Panc1 (cell line): ENCODE results near the gene BPIFA2. TPM values are rescaled to one million over a fixed set of nuclear protein-coding genes. Genes with fewer than 3 reads are reported as not detected.

Experiments
- ATAC-seq: fragments of 200-7000 bp; cut with Tn5 transposase; 2 replicates; pipeline ENCODE4 v1.9.1; 2020; ENCODE audit warnings: mild to moderate bottlenecking, moderate library complexity
- BruUV-seq: library from RNA; stranded (reverse); fragments of 400-500 nt; replicated peaks from 2 replicates; lab custom pipeline; 2021; lab: Mats Ljungman, UMichigan
- CTCF ChIA-PET: fragments of 300-600 bp; sonication (Branson Sonifier 250); formaldehyde crosslinking; loops from one replicate; lab custom pipeline; 2022; ENCODE audit warnings: antibody characterized with exemption; lab: Charles Lee
- POLR2A ChIA-PET: fragments of 300-600 bp; sonication (Branson Sonifier 250); formaldehyde crosslinking; loops from one replicate; lab custom pipeline; 2022; ENCODE audit warnings: antibody characterized with exemption; lab: Charles Lee
- DNase-seq: peaks from one replicate; pipeline ENCODE4 v3.0.0-alpha.2; 2010; ENCODE audit warnings: low read depth, low spot score
- H3K27ac ChIP-seq: 2 replicates; pipeline ENCODE4 v1.5.1; 2011; ENCODE audit warnings: mild to moderate bottlenecking, low read length, inconsistent platforms
- H3K27me3 ChIP-seq: fragments of 200-500 bp; sonication (Bioruptor generic); 2 replicates; pipeline ENCODE4 v1.6.0; 2014; ENCODE audit warnings: low read length, inconsistent platforms; ENCODE audit not compliant: control insufficient read depth, insufficient read depth
- H3K36me3 ChIP-seq: fragments of 200-500 bp; sonication (Bioruptor generic); 2 replicates; pipeline ENCODE4 v1.5.1; 2014; ENCODE audit warnings: inconsistent platforms, mild to moderate bottlenecking, low read length, moderate library complexity; ENCODE audit not compliant: control insufficient read depth, insufficient read depth
- H3K4me1 ChIP-seq: 2 replicates; pipeline ENCODE4 v1.5.1; 2011; ENCODE audit warnings: inconsistent platforms, mild to moderate bottlenecking, low read length, moderate library complexity; ENCODE audit not compliant: control insufficient read depth, insufficient read depth
- H3K4me3 ChIP-seq, 2 experiments: 2 replicates each; pipeline ENCODE4 v1.5.1; 2011 to 2012; ENCODE audit warnings: low read depth in 2 of 2, low read length in 2 of 2, mild to moderate bottlenecking in 2 of 2, inconsistent platforms in 1 of 2, moderate library complexity in 1 of 2
- H3K9me3 ChIP-seq: fragments of 200-500 bp; sonication (Bioruptor generic); 2 replicates; pipeline ENCODE4 v1.5.1; 2014; ENCODE audit warnings: low read depth, mild to moderate bottlenecking, inconsistent platforms, low read length, moderate library complexity; ENCODE audit not compliant: control insufficient read depth, insufficient read depth
- POLR2AphosphoS5 ChIP-seq: IDR thresholded peaks from 2 replicates; pipeline ENCODE4 v1.6.1; 2012; ENCODE audit warnings: mild to moderate bottlenecking, low read depth, low read length, moderate library complexity
- SIN3A ChIP-seq: IDR thresholded peaks from 2 replicates; pipeline ENCODE4 v1.6.1; 2012; ENCODE audit warnings: low read depth, mild to moderate bottlenecking, low read length, moderate library complexity, borderline replicate concordance; ENCODE audit not compliant: insufficient read depth
- TCF7L2 ChIP-seq: IDR thresholded peaks from 2 replicates; pipeline ENCODE4 v1.6.1; 2011; ENCODE audit warnings: mild to moderate bottlenecking, low read depth, low read length, inconsistent platforms
- in situ Hi-C: cut with HindIII; loops from 2 replicates; pipeline ENCODE4 v1.10.0; 2016; ENCODE audit warnings: low sequenced_read_pairs, low pct_unique_long_range_greater_than_20kb
- intact Hi-C: fragments of 100-400 bp; cut with micrococcal nuclease; formaldehyde crosslinking; loops from one replicate; pipeline ENCODE4 v1.10.0; 2022; ENCODE audit not compliant: unreplicated experiment
- total RNA-seq: library from RNA; stranded (reverse); gene quantifications from one replicate; pipeline ENCODE4 v1.2.1, GENCODE V29; 2021; ENCODE audit not compliant: unreplicated experiment
- TF ChIP-seq, protein P1 (sequence below), 2 experiments: IDR thresholded peaks; 2 replicates each; pipeline ENCODE4 v1.6.1; 2011 to 2012; ENCODE audit warnings: low read depth in 2 of 2, control low read depth in 1 of 2, low read length in 1 of 2, mild to moderate bottlenecking in 1 of 2, moderate library complexity in 1 of 2; ENCODE audit not compliant: insufficient read depth in 1 of 2
- TF ChIP-seq, protein P2 (sequence below): fragments of 450-650 bp; IDR thresholded peaks from 2 replicates; pipeline ENCODE4 v1.5.1; 2017; ENCODE audit warnings: mild to moderate bottlenecking

BPIFA2 gene
- total RNA-seq, 1 experiment from 2014 or later, result not detected

DNA sequence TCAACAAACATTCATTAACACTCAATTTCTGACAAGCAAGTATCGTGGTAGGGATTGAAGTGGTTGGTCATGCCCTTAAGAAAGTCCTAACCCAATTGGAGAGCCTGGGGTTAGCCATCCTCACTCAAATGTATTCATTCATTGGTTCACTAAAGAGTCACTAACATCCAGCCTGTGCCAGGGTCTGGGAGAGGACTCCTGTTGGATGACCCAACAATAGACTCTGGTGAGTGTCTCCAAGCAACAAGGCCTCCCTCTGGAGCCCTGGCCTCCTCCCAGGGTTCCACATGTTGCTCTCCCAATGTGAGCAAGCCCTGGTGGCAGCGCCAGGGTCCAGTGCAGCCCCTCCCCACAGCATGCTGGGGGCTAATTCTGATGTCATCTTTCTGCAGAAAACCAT, 49.1 kb downstream of the BPIFA2 start, which contains the start of gene BPIFA3:
Gene BPIFA3, plus strand, starts transcription at position 301 of the 400 bp plus-strand sequence. CDS start 185 bp downstream, outside the sequence.
- in situ Hi-C loops (no loop called here), intact Hi-C loops (no loop called here)
- no peaks in the 10 kb centered on the region for H3K4me1 ChIP-seq
- H3K36me3 ChIP-seq, result no peaks in the 10 kb centered on the region
- no peak for DNase-seq
- TF ChIP-seq POLR2AphosphoS5 (no peak), SIN3A (no peak), TCF7L2 (no peak)
- TF ChIP-seq, protein P1, sequence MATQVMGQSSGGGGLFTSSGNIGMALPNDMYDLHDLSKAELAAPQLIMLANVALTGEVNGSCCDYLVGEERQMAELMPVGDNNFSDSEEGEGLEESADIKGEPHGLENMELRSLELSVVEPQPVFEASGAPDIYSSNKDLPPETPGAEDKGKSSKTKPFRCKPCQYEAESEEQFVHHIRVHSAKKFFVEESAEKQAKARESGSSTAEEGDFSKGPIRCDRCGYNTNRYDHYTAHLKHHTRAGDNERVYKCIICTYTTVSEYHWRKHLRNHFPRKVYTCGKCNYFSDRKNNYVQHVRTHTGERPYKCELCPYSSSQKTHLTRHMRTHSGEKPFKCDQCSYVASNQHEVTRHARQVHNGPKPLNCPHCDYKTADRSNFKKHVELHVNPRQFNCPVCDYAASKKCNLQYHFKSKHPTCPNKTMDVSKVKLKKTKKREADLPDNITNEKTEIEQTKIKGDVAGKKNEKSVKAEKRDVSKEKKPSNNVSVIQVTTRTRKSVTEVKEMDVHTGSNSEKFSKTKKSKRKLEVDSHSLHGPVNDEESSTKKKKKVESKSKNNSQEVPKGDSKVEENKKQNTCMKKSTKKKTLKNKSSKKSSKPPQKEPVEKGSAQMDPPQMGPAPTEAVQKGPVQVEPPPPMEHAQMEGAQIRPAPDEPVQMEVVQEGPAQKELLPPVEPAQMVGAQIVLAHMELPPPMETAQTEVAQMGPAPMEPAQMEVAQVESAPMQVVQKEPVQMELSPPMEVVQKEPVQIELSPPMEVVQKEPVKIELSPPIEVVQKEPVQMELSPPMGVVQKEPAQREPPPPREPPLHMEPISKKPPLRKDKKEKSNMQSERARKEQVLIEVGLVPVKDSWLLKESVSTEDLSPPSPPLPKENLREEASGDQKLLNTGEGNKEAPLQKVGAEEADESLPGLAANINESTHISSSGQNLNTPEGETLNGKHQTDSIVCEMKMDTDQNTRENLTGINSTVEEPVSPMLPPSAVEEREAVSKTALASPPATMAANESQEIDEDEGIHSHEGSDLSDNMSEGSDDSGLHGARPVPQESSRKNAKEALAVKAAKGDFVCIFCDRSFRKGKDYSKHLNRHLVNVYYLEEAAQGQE (IDR thresholded peaks at IDR 0.05; ENCODE audit: insufficient read depth in 1 of 2, low read depth in 2 of 2, low read length in 1 of 2), result no peak
- TF ChIP-seq, protein P2, sequence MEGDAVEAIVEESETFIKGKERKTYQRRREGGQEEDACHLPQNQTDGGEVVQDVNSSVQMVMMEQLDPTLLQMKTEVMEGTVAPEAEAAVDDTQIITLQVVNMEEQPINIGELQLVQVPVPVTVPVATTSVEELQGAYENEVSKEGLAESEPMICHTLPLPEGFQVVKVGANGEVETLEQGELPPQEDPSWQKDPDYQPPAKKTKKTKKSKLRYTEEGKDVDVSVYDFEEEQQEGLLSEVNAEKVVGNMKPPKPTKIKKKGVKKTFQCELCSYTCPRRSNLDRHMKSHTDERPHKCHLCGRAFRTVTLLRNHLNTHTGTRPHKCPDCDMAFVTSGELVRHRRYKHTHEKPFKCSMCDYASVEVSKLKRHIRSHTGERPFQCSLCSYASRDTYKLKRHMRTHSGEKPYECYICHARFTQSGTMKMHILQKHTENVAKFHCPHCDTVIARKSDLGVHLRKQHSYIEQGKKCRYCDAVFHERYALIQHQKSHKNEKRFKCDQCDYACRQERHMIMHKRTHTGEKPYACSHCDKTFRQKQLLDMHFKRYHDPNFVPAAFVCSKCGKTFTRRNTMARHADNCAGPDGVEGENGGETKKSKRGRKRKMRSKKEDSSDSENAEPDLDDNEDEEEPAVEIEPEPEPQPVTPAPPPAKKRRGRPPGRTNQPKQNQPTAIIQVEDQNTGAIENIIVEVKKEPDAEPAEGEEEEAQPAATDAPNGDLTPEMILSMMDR, result no peak
- H3K27ac ChIP-seq, result no peak within 1 kb of the TSS
- ChIA-PET POLR2A (no interaction called here), CTCF (no interaction called here)
- no peak within 1 kb of the TSS for H3K4me3 ChIP-seq
- BruUV-seq, result no TSS peak
- peaks cover 20% of the 10 kb centered on the region for H3K27me3 ChIP-seq
- no peak for ATAC-seq
- no peaks in the 10 kb centered on the region for H3K9me3 ChIP-seq

DNA sequence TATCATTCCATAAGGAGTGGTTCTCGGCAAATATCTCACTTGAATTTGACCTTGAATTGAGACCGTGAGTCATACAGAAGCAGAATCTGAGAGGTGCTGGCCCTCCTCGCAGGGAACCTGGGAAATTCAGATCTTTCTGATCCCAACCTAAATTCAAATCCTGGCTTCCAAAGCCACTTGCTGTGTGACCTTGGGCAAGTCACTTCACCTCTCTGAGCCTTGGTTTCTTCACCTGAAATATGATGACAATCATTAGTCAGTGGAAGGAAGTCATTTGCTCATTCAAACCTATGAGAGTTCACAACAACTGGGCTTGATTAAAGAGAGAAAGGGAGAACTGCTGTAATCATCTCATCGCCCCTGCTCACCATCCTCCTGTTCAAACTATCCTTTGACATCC, 56.4 kb downstream of the BPIFA2 start:
- Histone ChIP-seq H3K4me3 (no peak overlapping the region), H3K27me3 (peaks cover 17% of the 10 kb centered on the region), H3K9me3 (no peaks in the 10 kb centered on the region), H3K36me3 (no peaks in the 10 kb centered on the region), H3K4me1 (no peaks in the 10 kb centered on the region), H3K27ac (no peak overlapping the region)
- in situ Hi-C loops (no loop called here), intact Hi-C loops (no loop called here)
- ChIA-PET CTCF (no interaction called here), POLR2A (no interaction called here)
- no TSS peak for BruUV-seq
- no peak for ATAC-seq
- TF ChIP-seq SIN3A, result no peak
- TF ChIP-seq, protein P2, result no peak
- no peak for TF ChIP-seq POLR2AphosphoS5
- TF ChIP-seq TCF7L2, result no peak
- TF ChIP-seq, protein P1 (IDR thresholded peaks at IDR 0.05; ENCODE audit: insufficient read depth in 1 of 2, low read depth in 2 of 2, low read length in 1 of 2), result no peak
- no peak for DNase-seq
